ENCODE measurements around the gene KLHL12. TPM values are rescaled to one million over a fixed set of nuclear protein-coding genes. Genes with fewer than 3 reads are reported as not detected.

KLHL12 gene
- polyA plus RNA-seq, 2 of the 4 experiments (the other 2 are of a cell fraction): 19.4 to 59.4 TPM

GRCh38 chr1:202974856-202975255 is 47.8 kb upstream of the KLHL12 start:
- DNase-seq (ENCODE audit: low read depth in 1 of 2, low spot score in 1 of 2) (no peak), ATAC-seq (no peak), FAIRE-seq (no peak)
- TF ChIP-seq, protein P1, sequence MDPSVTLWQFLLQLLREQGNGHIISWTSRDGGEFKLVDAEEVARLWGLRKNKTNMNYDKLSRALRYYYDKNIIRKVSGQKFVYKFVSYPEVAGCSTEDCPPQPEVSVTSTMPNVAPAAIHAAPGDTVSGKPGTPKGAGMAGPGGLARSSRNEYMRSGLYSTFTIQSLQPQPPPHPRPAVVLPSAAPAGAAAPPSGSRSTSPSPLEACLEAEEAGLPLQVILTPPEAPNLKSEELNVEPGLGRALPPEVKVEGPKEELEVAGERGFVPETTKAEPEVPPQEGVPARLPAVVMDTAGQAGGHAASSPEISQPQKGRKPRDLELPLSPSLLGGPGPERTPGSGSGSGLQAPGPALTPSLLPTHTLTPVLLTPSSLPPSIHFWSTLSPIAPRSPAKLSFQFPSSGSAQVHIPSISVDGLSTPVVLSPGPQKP (IDR thresholded peaks at IDR 0.05; ENCODE audit: low read depth, low read length): no peak
- TF ChIP-seq HOXB13 (CRISPR knock-in tag; IDR thresholded peaks at IDR 0.05; ENCODE audit: low read depth) (no peak), NR3C1 (IDR thresholded peaks at IDR 0.05) (no peak), CBX8 (IDR thresholded peaks at IDR 0.05) (no peak), GATA3 (IDR thresholded peaks at IDR 0.05; ENCODE audit: borderline replicate concordance) (no peak), HDAC2 (IDR thresholded peaks at IDR 0.05) (no peak), PBX3 (IDR thresholded peaks at IDR 0.05) (no peak), PHF8 (IDR thresholded peaks at IDR 0.05; ENCODE audit: borderline replicate concordance, low read depth) (no peak), POLR2A (IDR thresholded peaks at IDR 0.05; ENCODE audit: low read length) (no peak), RARB (CRISPR knock-in tag; IDR thresholded peaks at IDR 0.05) (no peak), ZC3H11A (IDR thresholded peaks at IDR 0.05) (no peak)
- TF ChIP-seq, protein P2, sequence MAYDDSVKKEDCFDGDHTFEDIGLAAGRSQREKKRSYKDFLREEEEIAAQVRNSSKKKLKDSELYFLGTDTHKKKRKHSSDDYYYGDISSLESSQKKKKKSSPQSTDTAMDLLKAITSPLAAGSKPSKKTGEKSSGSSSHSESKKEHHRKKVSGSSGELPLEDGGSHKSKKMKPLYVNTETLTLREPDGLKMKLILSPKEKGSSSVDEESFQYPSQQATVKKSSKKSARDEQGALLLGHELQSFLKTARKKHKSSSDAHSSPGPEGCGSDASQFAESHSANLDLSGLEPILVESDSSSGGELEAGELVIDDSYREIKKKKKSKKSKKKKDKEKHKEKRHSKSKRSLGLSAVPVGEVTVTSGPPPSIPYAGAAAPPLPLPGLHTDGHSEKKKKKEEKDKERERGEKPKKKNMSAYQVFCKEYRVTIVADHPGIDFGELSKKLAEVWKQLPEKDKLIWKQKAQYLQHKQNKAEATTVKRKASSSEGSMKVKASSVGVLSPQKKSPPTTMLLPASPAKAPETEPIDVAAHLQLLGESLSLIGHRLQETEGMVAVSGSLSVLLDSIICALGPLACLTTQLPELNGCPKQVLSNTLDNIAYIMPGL (CRISPR knock-in tag; IDR thresholded peaks at IDR 0.05; ENCODE audit: borderline replicate concordance): no peak
- Histone ChIP-seq H3K4me2 (no peak overlapping the region), H3K4me1 (no peaks in the 10 kb centered on the region), H3K27ac (no peak overlapping the region), H3K4me3 (no peak overlapping the region), H3K9me3 (no peaks in the 10 kb centered on the region)
- WGBS (ENCODE audit: missing lambda C conversion rate): 73% methylated on average over 3 of the region's 3 CpGs
- CTCF ChIA-PET: interaction anchor here (1.0 to 1.7 kb wide), 3 partner anchors 29 to 298 kb away, joined by 3 to 4 read pairs (median 3); no protein-coding TSS in a partner anchor
- POLR2A ChIA-PET: no interaction called here

GRCh38 chr1:202972046-202972445 is 45.0 kb upstream of the KLHL12 start:
- no peak for DNase-seq (ENCODE audit: low read depth in 1 of 2, low spot score in 1 of 2)
- WGBS (ENCODE audit: missing lambda C conversion rate): 47% methylated on average over 4 of the region's 4 CpGs
- FAIRE-seq: no peak
- ChIA-PET POLR2A (no interaction called here), CTCF (interaction anchor here (0.6 to 1.8 kb wide), 5 partner anchors 21 to 606 kb away, joined by 3 to 4 read pairs (median 3); no protein-coding TSS in a partner anchor)
- Histone ChIP-seq H3K27ac (no peak overlapping the region), H3K9me3 (no peaks in the 10 kb centered on the region), H3K4me3 (no peak overlapping the region), H3K4me1 (peaks cover 10% of the 10 kb centered on the region; the same call in 2 of the 3 replicates), H3K4me2 (no peak overlapping the region)
- TF ChIP-seq, protein P3, sequence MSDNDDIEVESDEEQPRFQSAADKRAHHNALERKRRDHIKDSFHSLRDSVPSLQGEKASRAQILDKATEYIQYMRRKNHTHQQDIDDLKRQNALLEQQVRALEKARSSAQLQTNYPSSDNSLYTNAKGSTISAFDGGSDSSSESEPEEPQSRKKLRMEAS (IDR thresholded peaks at IDR 0.05): no peak
- TF ChIP-seq MAFK (IDR thresholded peaks at IDR 0.05; ENCODE audit: partially characterized antibody): peak; percentile 55
- no peak for ATAC-seq

- ChIA-PET POLR2A (no interaction called here), CTCF (interaction anchor here (0.8 to 1.6 kb wide), 3 partner anchors 10 to 32 kb away, joined by 3 to 4 read pairs (median 3); no protein-coding TSS in a partner anchor)
- H3K27ac ChIP-seq: no peak overlapping the region
- peaks cover 10% of the 10 kb centered on the region; the same call in 2 of the 3 replicates for H3K4me1 ChIP-seq
- WGBS (ENCODE audit: missing lambda C conversion rate): 29% methylated on average over 5 of the region's 5 CpGs
- H3K4me3 ChIP-seq: no peak overlapping the region
- peak in 1 of 2 experiments; percentile 40; a peak in 3 of 5 replicates for TF ChIP-seq RAD21 (conservative IDR thresholded peaks at IDR 0.05 in 1 of 2, IDR thresholded peaks at IDR 0.05 in 1 of 2)
- TF ChIP-seq RFX5 (IDR thresholded peaks at IDR 0.05): no peak
- TF ChIP-seq CTCF (IDR thresholded peaks at IDR 0.05): peak; percentile 43
- DNase-seq (ENCODE audit: low read depth in 1 of 2, low spot score in 1 of 2): peak; percentile 75 to 85
- FAIRE-seq: no peak
- H3K9me3 ChIP-seq: no peaks in the 10 kb centered on the region
- peak; percentile 84 to 87 for ATAC-seq
- 0 out of 3 replicates have a peak overlapping the region, but pooled peaks have one; percentile 2 for H3K4me2 ChIP-seq
Observed at GRCh38 chr1:202968895-202969295, 41.9 kb upstream of the KLHL12 start.
